A549 (cell line): Measurements from ENCODE around the gene PAX3. TPM values are rescaled to one million over a fixed set of nuclear protein-coding genes. Genes with fewer than 3 reads are reported as not detected.

Source experiments
- ATAC-seq, 2 experiments: fragments of 200-7000 bp in 1 of 2; fragments of >200 bp in 1 of 2; cut with Nextera tagmentation in 1 of 2; cut with Tn5 transposase in 1 of 2; 3 replicates each; pipeline versions ENCODE4 v1.8.0 to v1.9.1; 2018 to 2020; ENCODE audit warnings: mild to moderate bottlenecking in 1 of 2, moderate library complexity in 1 of 2
- CTCF ChIA-PET: fragments of 300-600 bp; sonication (Branson Sonifier 250); formaldehyde crosslinking; extraction: SDS; loops from one replicate; lab custom pipeline; 2021; ENCODE audit warnings: antibody characterized with exemption, inconsistent platforms; lab: Yijun Ruan, JAX
- POLR2A ChIA-PET: fragments of 350-600 bp; formaldehyde crosslinking; extraction: SDS; loops from one replicate; lab custom pipeline; 2021; ENCODE audit warnings: antibody characterized with exemption, inconsistent platforms; lab: Yijun Ruan, JAX
- DNase-seq, 2 experiments: peaks; one replicate each; pipeline versions ENCODE4 v3.0.0 to v3.0.0-alpha.2; 2011 to 2016; ENCODE audit warnings: low read depth in 1 of 2, low spot score in 1 of 2
- FAIRE-seq: peaks from 2 replicates; lab custom pipeline; 2011; peaks lifted over from hg19 to GRCh38; lab: Jason Lieb, UNC
- H3K27ac ChIP-seq, 2 experiments: fragments of >200 bp; sonication (Bioruptor Twin); formaldehyde crosslinking; 3 replicates each; pipeline ENCODE4 v1.5.1; 2016 to 2017
- H3K4me1 ChIP-seq: fragments of >200 bp; sonication (Bioruptor Twin); formaldehyde crosslinking; 3 replicates; pipeline ENCODE4 v1.6.1; 2016
- H3K4me2 ChIP-seq: fragments of >200 bp; sonication (Bioruptor Twin); formaldehyde crosslinking; 3 replicates; pipeline ENCODE4 v1.6.1; 2016
- H3K4me3 ChIP-seq: fragments of >200 bp; sonication (Bioruptor Twin); formaldehyde crosslinking; 3 replicates; pipeline ENCODE4 v1.5.1; 2016
- H3K9me3 ChIP-seq: fragments of >200 bp; sonication (Bioruptor Twin); formaldehyde crosslinking; 3 replicates; pipeline ENCODE4 v1.6.1; 2016
- ATOH8 ChIP-seq: fragments of 250-450 bp; sonication (Bioruptor Pico); IDR thresholded peaks from 2 replicates; pipeline ENCODE4 v1.5.0; 2020; ENCODE audit warnings: low read depth, mild to moderate bottlenecking, moderate library complexity
- BHLHE40 ChIP-seq: IDR thresholded peaks from 2 replicates; pipeline ENCODE4 v1.6.1; 2012; ENCODE audit warnings: low read depth, low read length, inconsistent platforms
- CBX2 ChIP-seq: fragments of 200-600 bp; sonication (generic); IDR thresholded peaks from 2 replicates; pipeline ENCODE4 v1.6.1; 2016; ENCODE audit warnings: low read depth, mild to moderate bottlenecking, borderline replicate concordance
- CEBPB ChIP-seq, 2 experiments: fragments of >200 bp in 1 of 2; sonication (Bioruptor Twin) in 1 of 2; formaldehyde crosslinking in 1 of 2; IDR thresholded peaks; 2 replicates each; pipeline ENCODE4 v1.6.1; 2012 to 2016
- E2F6 ChIP-seq: IDR thresholded peaks from 2 replicates; pipeline ENCODE4 v1.6.1; 2012; ENCODE audit warnings: low read depth, borderline replicate concordance
- ELK1 ChIP-seq: fragments of 150-350 bp; IDR thresholded peaks from 2 replicates; pipeline ENCODE4 v1.6.1; 2014; ENCODE audit warnings: low read depth, mild to moderate bottlenecking, low read length
- EP300 ChIP-seq, 2 experiments: fragments of >200 bp; sonication (Bioruptor Twin); formaldehyde crosslinking; IDR thresholded peaks; 2 replicates in 1 of 2; 3 replicates in 1 of 2; pipeline ENCODE4 v1.6.1; 2016 to 2017
- FOSL2 ChIP-seq, 2 experiments: fragments of 450-650 bp in 1 of 2; fragments of >200 bp in 1 of 2; sonication (Bioruptor Twin) in 1 of 2; formaldehyde crosslinking; IDR thresholded peaks; 2 replicates each; pipeline versions ENCODE4 v1.5.0 to v1.6.1; 2016 to 2020; ENCODE audit warnings: mild to moderate bottlenecking in 1 of 2, moderate library complexity in 1 of 2
- FOXS1 ChIP-seq: fragments of 250-450 bp; sonication (Bioruptor Pico); IDR thresholded peaks from 2 replicates; pipeline ENCODE4 v1.5.0; 2020; ENCODE audit warnings: mild to moderate bottlenecking, moderate library complexity
- HDAC2 ChIP-seq: fragments of 200-600 bp; sonication (generic); IDR thresholded peaks from 2 replicates; pipeline ENCODE4 v1.6.1; 2016
- HOXB13 ChIP-seq: fragments of 250-450 bp; sonication (Bioruptor Pico); IDR thresholded peaks from 2 replicates; pipeline ENCODE4 v1.5.0; 2020; ENCODE audit warnings: low read depth, mild to moderate bottlenecking, moderate library complexity
- HOXB5 ChIP-seq: fragments of 250-450 bp; sonication (Bioruptor Pico); IDR thresholded peaks from 2 replicates; pipeline ENCODE4 v1.5.0; 2020; ENCODE audit warnings: mild to moderate bottlenecking, moderate library complexity
- KDM5A ChIP-seq: fragments of 200-600 bp; sonication (generic); IDR thresholded peaks from 2 replicates; pipeline ENCODE4 v1.6.1; 2016; ENCODE audit warnings: antibody characterized with exemption, mild to moderate bottlenecking
- MAFK ChIP-seq: fragments of 450-650 bp; IDR thresholded peaks from 2 replicates; pipeline ENCODE4 v1.6.1; 2014; ENCODE audit not compliant: partially characterized antibody
- MYC ChIP-seq: IDR thresholded peaks from 2 replicates; pipeline ENCODE4 v1.6.1; 2012; ENCODE audit warnings: mild to moderate bottlenecking, inconsistent platforms, low read length, improper control_type of control experiment, borderline replicate concordance
- POLR2AphosphoS2 ChIP-seq: conservative IDR thresholded peaks from 2 replicates; pipeline ENCODE4 v1.6.1; 2012; ENCODE audit warnings: low read length, improper control_type of control experiment, inconsistent platforms
- RAD21 ChIP-seq, 2 experiments: fragments of >200 bp in 1 of 2; sonication (Bioruptor Twin) in 1 of 2; formaldehyde crosslinking in 1 of 2; IDR thresholded peaks in 1 of 2; conservative IDR thresholded peaks in 1 of 2; 2 replicates in 1 of 2; 3 replicates in 1 of 2; pipeline ENCODE4 v1.6.1; 2012 to 2018; ENCODE audit warnings: inconsistent platforms in 1 of 2
- RCOR1 ChIP-seq: fragments of 150-350 bp; IDR thresholded peaks from 2 replicates; pipeline ENCODE4 v1.6.1; 2014; ENCODE audit warnings: antibody characterized with exemption, low read length, low read depth
- RNF2 ChIP-seq: fragments of 200-600 bp; sonication (generic); IDR thresholded peaks from 2 replicates; pipeline ENCODE4 v1.6.1; 2016; ENCODE audit warnings: low read depth, mild to moderate bottlenecking, antibody characterized with exemption, moderate library complexity, borderline replicate concordance
- ZFP36 ChIP-seq: fragments of 450-650 bp; IDR thresholded peaks from 2 replicates; pipeline ENCODE4 v1.6.1; 2014; ENCODE audit warnings: borderline replicate concordance; ENCODE audit not compliant: partially characterized antibody
- ZNF302 ChIP-seq: fragments of 250-450 bp; sonication (Bioruptor Pico); IDR thresholded peaks from 2 replicates; pipeline ENCODE4 v1.9.0; 2021; ENCODE audit warnings: inconsistent platforms, mild to moderate bottlenecking, moderate library complexity
- ZSCAN20 ChIP-seq: fragments of 250-450 bp; sonication (Bioruptor Pico); IDR thresholded peaks from 2 replicates; pipeline ENCODE4 v1.8.0; 2022; ENCODE audit warnings: mild to moderate bottlenecking, moderate library complexity
- WGBS: methylation state at CpG from one replicate; pipeline ENCODE4 v1.1.6; 2017; ENCODE audit errors: missing lambda C conversion rate; 5-methylcytosine and 5-hydroxymethylcytosine counted together
- polyA plus RNA-seq, 4 experiments: library from polyadenylated mRNA; depleted of rRNA in 3 of 4; stranded (reverse); fragments of >200 nt; fragmentation: RNase III in 1 of 4; extraction: RNeasy Plus Mini Kit Qiagen cat#74134 plus additional on column Dnase treatment in 1 of 4; gene quantifications; 2 replicates in 3 of 4; 3 replicates in 1 of 4; pipeline ENCODE4 v1.2.3, GENCODE V29; 2011 to 2017

Gene PAX3
- polyA plus RNA-seq, 2 of the 4 experiments (the other 2 are of a cell fraction) = not detected

DNA sequence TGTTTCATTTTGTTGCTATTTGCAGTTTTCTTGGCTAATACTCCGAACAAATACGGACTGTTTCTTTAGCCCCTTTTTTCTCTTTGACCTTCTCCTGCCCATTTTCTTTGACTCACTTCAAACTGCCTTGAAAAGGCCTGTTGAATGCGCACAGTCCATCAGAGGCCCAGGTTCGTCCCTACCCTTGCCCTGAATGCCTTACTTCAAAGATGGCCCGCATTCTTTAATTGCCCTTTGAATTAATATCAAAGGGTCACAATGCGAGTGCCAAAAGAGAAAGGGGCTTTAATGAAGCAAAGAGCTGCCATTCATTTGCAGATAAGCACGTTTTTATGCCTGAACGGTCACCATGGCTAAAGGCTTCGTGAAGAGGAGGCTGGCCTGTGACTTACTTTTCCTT is 29.7 kb downstream of the PAX3 start:
- 36% methylated on average over 9 of the region's 9 CpGs for WGBS
- ATAC-seq (no peak), DNase-seq (no peak), FAIRE-seq (no peak)
- Histone ChIP-seq H3K9me3 (no peaks in the 10 kb centered on the region), H3K4me2 (no peak overlapping the region), H3K27ac (no peak overlapping the region), H3K4me3 (no peak overlapping the region), H3K4me1 (no peaks in the 10 kb centered on the region)
- no peak for TF ChIP-seq BHLHE40
- ChIA-PET POLR2A (no interaction called here), CTCF (no interaction called here)

GRCh38 chr2:222268311-222268990 is 30.3 kb downstream of the PAX3 start:
- Histone ChIP-seq H3K4me1 (no peaks in the 10 kb centered on the region), H3K4me3 (no peak overlapping the region), H3K9me3 (no peaks in the 10 kb centered on the region), H3K4me2 (no peak overlapping the region), H3K27ac (no peak overlapping the region)
- ATAC-seq = no peak
- TF ChIP-seq HDAC2 (no peak), RNF2 (no peak), MAFK (no peak), FOXS1 (CRISPR knock-in tag) (no peak), EP300 (IDR thresholded peaks at IDR 0.05) (no peak), CBX2 (no peak), ELK1 (no peak), ZSCAN20 (CRISPR knock-in tag) (no peak), KDM5A (no peak), E2F6 (no peak), HOXB5 (CRISPR knock-in tag) (no peak), POLR2AphosphoS2 (no peak), RAD21 (conservative IDR thresholded peaks at IDR 0.05 in 1 of 2, IDR thresholded peaks at IDR 0.05 in 1 of 2) (no peak), MYC (no peak), CEBPB (IDR thresholded peaks at IDR 0.05) (no peak)
- FAIRE-seq = no peak
- ChIA-PET POLR2A (no interaction called here), CTCF (no interaction called here)
- WGBS = 33% methylated on average over 16 of the region's 16 CpGs
- DNase-seq = no peak

- Histone ChIP-seq H3K4me1 (no peaks in the 10 kb centered on the region), H3K9me3 (no peaks in the 10 kb centered on the region), H3K4me2 (no peak overlapping the region), H3K27ac (no peak overlapping the region), H3K4me3 (no peak overlapping the region)
- ChIA-PET CTCF (no interaction called here), POLR2A (no interaction called here)
- FAIRE-seq (no peak), ATAC-seq (no peak), DNase-seq (no peak)
- 4% methylated on average over 4 of the region's 4 CpGs for WGBS
- TF ChIP-seq BHLHE40 (no peak), ZNF302 (CRISPR knock-in tag) (no peak), FOSL2 (IDR thresholded peaks at IDR 0.05) (no peak), FOSL2 (CRISPR knock-in tag; IDR thresholded peaks at IDR 0.05) (no peak), ZFP36 (no peak), RCOR1 (no peak), HOXB13 (CRISPR knock-in tag) (no peak), MAFK (no peak), ATOH8 (CRISPR knock-in tag) (no peak), RAD21 (conservative IDR thresholded peaks at IDR 0.05 in 1 of 2, IDR thresholded peaks at IDR 0.05 in 1 of 2) (no peak)
- TF ChIP-seq, all 56 proteins: peak for 0
These were observed 33.9 kb downstream of the PAX3 start for GRCh38 chr2:222264791-222265320.
